Measurements from ENCODE around the gene CLK2. TPM values are rescaled to one million over a fixed set of nuclear protein-coding genes. Genes with fewer than 3 reads are reported as not detected.

Gene CLK2
- total and polyA plus RNA-seq, 2 of the 13 experiments (the other 11 are each of a cell fraction or from before 2014, with no cell fraction given): 20.1 to 73.5 TPM

GRCh38 chr1:155261852-155262673 lies 11.2 kb downstream of the CLK2 start, which contains the start of gene SCAMP3 (continued):
- no peak for TF ChIP-seq ZNF770 (CRISPR knock-in tag; IDR thresholded peaks at IDR 0.05)
- TF ChIP-seq ZFAT (CRISPR knock-in tag; conservative IDR thresholded peaks at IDR 0.05): no peak
- no peak; the same call in 1 of the 2 replicates for TF ChIP-seq SRY (CRISPR knock-in tag; IDR thresholded peaks at IDR 0.05)
- TF ChIP-seq ZNF879 (CRISPR knock-in tag; IDR thresholded peaks at IDR 0.05): no peak
- no peak; the same call in 1 of the 2 replicates for TF ChIP-seq ZNF562 (CRISPR knock-in tag; IDR thresholded peaks at IDR 0.05; ENCODE audit: borderline replicate concordance)
- TF ChIP-seq, protein P1, sequence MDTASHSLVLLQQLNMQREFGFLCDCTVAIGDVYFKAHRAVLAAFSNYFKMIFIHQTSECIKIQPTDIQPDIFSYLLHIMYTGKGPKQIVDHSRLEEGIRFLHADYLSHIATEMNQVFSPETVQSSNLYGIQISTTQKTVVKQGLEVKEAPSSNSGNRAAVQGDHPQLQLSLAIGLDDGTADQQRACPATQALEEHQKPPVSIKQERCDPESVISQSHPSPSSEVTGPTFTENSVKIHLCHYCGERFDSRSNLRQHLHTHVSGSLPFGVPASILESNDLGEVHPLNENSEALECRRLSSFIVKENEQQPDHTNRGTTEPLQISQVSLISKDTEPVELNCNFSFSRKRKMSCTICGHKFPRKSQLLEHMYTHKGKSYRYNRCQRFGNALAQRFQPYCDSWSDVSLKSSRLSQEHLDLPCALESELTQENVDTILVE (CRISPR knock-in tag; IDR thresholded peaks at IDR 0.05): peak; percentile 90; the same call in 1 of the 2 replicates
- TF ChIP-seq, protein P2, sequence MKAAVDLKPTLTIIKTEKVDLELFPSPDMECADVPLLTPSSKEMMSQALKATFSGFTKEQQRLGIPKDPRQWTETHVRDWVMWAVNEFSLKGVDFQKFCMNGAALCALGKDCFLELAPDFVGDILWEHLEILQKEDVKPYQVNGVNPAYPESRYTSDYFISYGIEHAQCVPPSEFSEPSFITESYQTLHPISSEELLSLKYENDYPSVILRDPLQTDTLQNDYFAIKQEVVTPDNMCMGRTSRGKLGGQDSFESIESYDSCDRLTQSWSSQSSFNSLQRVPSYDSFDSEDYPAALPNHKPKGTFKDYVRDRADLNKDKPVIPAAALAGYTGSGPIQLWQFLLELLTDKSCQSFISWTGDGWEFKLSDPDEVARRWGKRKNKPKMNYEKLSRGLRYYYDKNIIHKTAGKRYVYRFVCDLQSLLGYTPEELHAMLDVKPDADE (CRISPR knock-in tag; IDR thresholded peaks at IDR 0.05): no peak
- no peak for TF ChIP-seq ZNF121 (CRISPR knock-in tag; IDR thresholded peaks at IDR 0.05)
- TF ChIP-seq ELF1 (CRISPR knock-in tag; IDR thresholded peaks at IDR 0.05): peak; percentile 95
- TF ChIP-seq ADNP (CRISPR knock-in tag; IDR thresholded peaks at IDR 0.05): no peak
- no peak for TF ChIP-seq RFX1 (IDR thresholded peaks at IDR 0.05)
- no peak for TF ChIP-seq ZSCAN22 (CRISPR knock-in tag; IDR thresholded peaks at IDR 0.05)
- TF ChIP-seq POGZ (CRISPR knock-in tag; IDR thresholded peaks at IDR 0.05): peak; percentile 52; the same call in 1 of the 2 replicates
- TF ChIP-seq ZNF720 (CRISPR knock-in tag; IDR thresholded peaks at IDR 0.05): no peak
- no peak for TF ChIP-seq ZNF207 (IDR thresholded peaks at IDR 0.05; ENCODE audit: borderline replicate concordance)
- TF ChIP-seq ZNF790 (CRISPR knock-in tag; IDR thresholded peaks at IDR 0.05; ENCODE audit: borderline replicate concordance): no peak
- 0 out of 2 replicates have a peak, but pooled peaks have one; percentile 67 for TF ChIP-seq NFAT5 (CRISPR knock-in tag; IDR thresholded peaks at IDR 0.05)

Measured in HepG2 (cell line).